Dendritic cell treated with granulocyte-macrophage colony-stimulating factor and Interleukin-4, amounts not matched to agents 40 ng/mL and 50 ng/mL, for 4 days (primary cell): ENCODE results near the gene KCNJ9.

Experiments
- H3K27ac Mint-ChIP-seq: one replicate; pipeline ENCODE4 v1.8.0; 2022; ENCODE audit warnings: mild to moderate bottlenecking, mixed read lengths
- H3K27me3 Mint-ChIP-seq: one replicate; pipeline ENCODE4 v1.8.0; 2022; ENCODE audit warnings: mild to moderate bottlenecking, mixed read lengths
- H3K36me3 Mint-ChIP-seq: one replicate; pipeline ENCODE4 v1.8.0; 2022; ENCODE audit warnings: low read depth, mixed read lengths
- H3K4me1 Mint-ChIP-seq: one replicate; pipeline ENCODE4 v1.8.0; 2022; ENCODE audit warnings: low read depth, mixed read lengths
- H3K4me3 Mint-ChIP-seq: one replicate; pipeline ENCODE4 v1.8.0; 2022; ENCODE audit warnings: mild to moderate bottlenecking, moderate library complexity, mixed read lengths
- H3K9me3 Mint-ChIP-seq: one replicate; pipeline ENCODE4 v1.8.0; 2022; ENCODE audit warnings: mixed read lengths
- intact Hi-C: fragments of 100-400 bp; cut with micrococcal nuclease; formaldehyde crosslinking; loops from one replicate; pipeline ENCODE4 v1.15.0; 2022

The KCNJ9 gene

DNA sequence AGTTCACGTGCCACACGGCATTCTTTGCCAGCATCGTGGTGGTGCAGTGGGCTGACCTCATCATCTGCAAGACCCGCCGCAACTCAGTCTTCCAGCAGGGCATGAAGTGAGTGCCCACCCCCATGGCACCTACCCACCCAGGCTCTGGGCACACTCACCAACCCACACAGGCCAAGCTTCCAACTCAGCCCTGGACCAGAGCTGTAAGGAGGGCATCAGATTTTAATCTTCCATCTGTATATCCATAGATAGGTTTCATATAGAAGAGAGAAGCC lies 55.5 kb downstream of the KCNJ9 start:
- peaks cover 23% of the 10 kb centered on the region for H3K27me3 Mint-ChIP-seq
- no peak overlapping the region for H3K4me3 Mint-ChIP-seq
- H3K36me3 Mint-ChIP-seq, result no peaks in the 10 kb centered on the region
- H3K9me3 Mint-ChIP-seq, result no peaks in the 10 kb centered on the region
- H3K4me1 Mint-ChIP-seq, result peaks cover 28% of the 10 kb centered on the region
- intact Hi-C loops, result no loop called here
- no peak overlapping the region for H3K27ac Mint-ChIP-seq

DNA sequence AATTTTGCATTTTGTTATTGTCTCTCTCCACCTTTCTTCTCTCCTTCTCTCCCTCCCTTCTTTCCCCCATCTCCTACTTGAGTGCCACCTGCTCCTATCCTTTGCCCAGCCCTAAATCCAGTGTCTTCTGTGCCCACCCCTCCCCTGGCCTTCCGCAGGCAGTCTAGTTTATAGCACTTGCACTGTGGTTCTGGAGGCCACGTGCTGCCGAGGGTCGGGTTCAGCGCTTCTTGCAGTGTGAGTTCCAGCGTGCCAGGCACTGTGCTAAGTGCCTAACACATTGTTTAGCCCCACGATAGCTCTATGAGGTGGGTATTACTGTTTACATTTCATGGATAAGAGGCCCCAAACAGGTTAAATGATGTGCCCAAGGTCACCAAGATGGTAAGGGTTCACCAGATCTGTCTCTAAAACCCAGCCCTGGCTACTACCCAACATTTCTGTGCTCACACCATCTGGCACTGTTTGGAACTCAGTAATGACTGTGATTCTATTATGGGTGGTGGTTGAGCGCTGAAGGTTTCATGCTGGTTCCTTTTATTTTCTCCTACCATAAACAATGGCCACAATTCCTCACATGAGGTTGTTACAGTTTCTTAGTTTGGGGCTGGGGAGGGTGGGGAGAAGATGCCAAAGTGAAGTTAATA lies 56.0 kb downstream of the KCNJ9 start:
- H3K4me3 Mint-ChIP-seq, result no peak overlapping the region
- H3K4me1 Mint-ChIP-seq, result peaks cover 32% of the 10 kb centered on the region
- no peaks in the 10 kb centered on the region for H3K9me3 Mint-ChIP-seq
- intact Hi-C loops, result no loop called here
- H3K27ac Mint-ChIP-seq, result no peak overlapping the region
- peaks cover 19% of the 10 kb centered on the region for H3K27me3 Mint-ChIP-seq
- H3K36me3 Mint-ChIP-seq, result no peaks in the 10 kb centered on the region

- intact Hi-C loops, result no loop called here
Measured at GRCh38 chr1:160139840-160140239, 58.5 kb downstream of the KCNJ9 start.

More at GRCh38 chr1:160139840-160140239, 58.5 kb downstream of the KCNJ9 start:
- Mint-ChIP-seq H3K4me3 (no peak overlapping the region), H3K36me3 (no peaks in the 10 kb centered on the region), H3K27me3 (peaks cover 14% of the 10 kb centered on the region), H3K9me3 (no peaks in the 10 kb centered on the region), H3K27ac (no peak overlapping the region), H3K4me1 (peaks cover 40% of the 10 kb centered on the region)
